SK-N-SH (cell line): ENCODE results near the gene ELAC2.

Experiments
- FOXM1 ChIP-seq: IDR thresholded peaks from 2 replicates; pipeline ENCODE4 v1.4.0; 2012; ENCODE audit warnings: low read depth, mild to moderate bottlenecking
- MXI1 ChIP-seq: IDR thresholded peaks from 2 replicates; pipeline ENCODE4 v1.6.1; 2012; ENCODE audit warnings: mild to moderate bottlenecking, low read depth, low read length, improper control_type of control experiment
- PBX3 ChIP-seq: IDR thresholded peaks from 2 replicates; pipeline ENCODE4; 2012
- POLR2AphosphoS5 ChIP-seq: IDR thresholded peaks from 2 replicates; pipeline ENCODE4 v1.6.1; 2012; ENCODE audit warnings: low read depth, low read length
- TAF1 ChIP-seq: IDR thresholded peaks from 2 replicates; pipeline ENCODE4 v1.6.1; 2012; ENCODE audit warnings: low read depth, mild to moderate bottlenecking, low read length, moderate library complexity, borderline replicate concordance
- TF ChIP-seq, protein P1 (sequence below): fragments of 200-600 bp; sonication (generic); IDR thresholded peaks from 2 replicates; pipeline ENCODE4 v1.6.1; 2017; ENCODE audit warnings: antibody characterized with exemption, mild to moderate bottlenecking, moderate library complexity

- TF ChIP-seq TAF1 (no peak), FOXM1 (no peak), MXI1 (no peak), PBX3 (no peak), POLR2AphosphoS5 (no peak)
- TF ChIP-seq, protein P1, sequence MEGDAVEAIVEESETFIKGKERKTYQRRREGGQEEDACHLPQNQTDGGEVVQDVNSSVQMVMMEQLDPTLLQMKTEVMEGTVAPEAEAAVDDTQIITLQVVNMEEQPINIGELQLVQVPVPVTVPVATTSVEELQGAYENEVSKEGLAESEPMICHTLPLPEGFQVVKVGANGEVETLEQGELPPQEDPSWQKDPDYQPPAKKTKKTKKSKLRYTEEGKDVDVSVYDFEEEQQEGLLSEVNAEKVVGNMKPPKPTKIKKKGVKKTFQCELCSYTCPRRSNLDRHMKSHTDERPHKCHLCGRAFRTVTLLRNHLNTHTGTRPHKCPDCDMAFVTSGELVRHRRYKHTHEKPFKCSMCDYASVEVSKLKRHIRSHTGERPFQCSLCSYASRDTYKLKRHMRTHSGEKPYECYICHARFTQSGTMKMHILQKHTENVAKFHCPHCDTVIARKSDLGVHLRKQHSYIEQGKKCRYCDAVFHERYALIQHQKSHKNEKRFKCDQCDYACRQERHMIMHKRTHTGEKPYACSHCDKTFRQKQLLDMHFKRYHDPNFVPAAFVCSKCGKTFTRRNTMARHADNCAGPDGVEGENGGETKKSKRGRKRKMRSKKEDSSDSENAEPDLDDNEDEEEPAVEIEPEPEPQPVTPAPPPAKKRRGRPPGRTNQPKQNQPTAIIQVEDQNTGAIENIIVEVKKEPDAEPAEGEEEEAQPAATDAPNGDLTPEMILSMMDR = no peak
Measured at GRCh38 chr17:12996357-12996756, 21.5 kb downstream of the ELAC2 start.
